ENCODE results near the gene LRRC8D.

Gene LRRC8D

GRCh38 chr1:89779151-89779940 is 41.5 kb upstream of the LRRC8D start:
- H3K27me3 ChIP-seq (ENCODE audit: insufficient read depth, low read length, poor library complexity, severe bottlenecking), result no peaks in the 10 kb centered on the region
- H3K4me3 ChIP-seq (ENCODE audit: low read length, poor library complexity, severe bottlenecking), result no peak overlapping the region
- H3K36me3 ChIP-seq (ENCODE audit: insufficient read depth, low read length), result no peaks in the 10 kb centered on the region
- H3K4me2 ChIP-seq (ENCODE audit: low read depth, low read length, poor library complexity, severe bottlenecking), result no peak overlapping the region
- H3K9me2 ChIP-seq (replicated peaks; ENCODE audit: low read depth, low read length), result no peaks in the 10 kb centered on the region
- no peaks in the 10 kb centered on the region for H3F3A ChIP-seq (ENCODE audit: low read depth)
- H4K20me1 ChIP-seq (ENCODE audit: insufficient read depth, low read length, poor library complexity, severe bottlenecking), result no peaks in the 10 kb centered on the region
- H3K79me2 ChIP-seq (ENCODE audit: insufficient read depth, low read length), result no peaks in the 10 kb centered on the region
- TF ChIP-seq EZH2phosphoT487 (IDR thresholded peaks at IDR 0.05; ENCODE audit: borderline replicate concordance) (no peak), CTCF (conservative IDR thresholded peaks at IDR 0.05; ENCODE audit: low read length) (no peak)
- H3K9ac ChIP-seq (ENCODE audit: low read depth, low read length, poor library complexity, severe bottlenecking), result no peak overlapping the region
- no peaks in the 10 kb centered on the region for H3K9me3 ChIP-seq (ENCODE audit: insufficient read depth, low read depth, low read length)
- no peak overlapping the region for H2AFZ ChIP-seq (ENCODE audit: low read length)
- peaks cover 33% of the 10 kb centered on the region for H3K4me1 ChIP-seq (ENCODE audit: insufficient read depth, low read length, poor library complexity, severe bottlenecking)

GRCh38 chr1:89780721-89781120 is 40.1 kb upstream of the LRRC8D start:
- H3K27me3 ChIP-seq (ENCODE audit: insufficient read depth, low read length, poor library complexity, severe bottlenecking), result no peaks in the 10 kb centered on the region
- H3K9ac ChIP-seq (ENCODE audit: low read depth, low read length, poor library complexity, severe bottlenecking), result no peak overlapping the region
- no peaks in the 10 kb centered on the region for H3F3A ChIP-seq (ENCODE audit: low read depth)
- H2AFZ ChIP-seq (ENCODE audit: low read length), result no peak overlapping the region
- TF ChIP-seq EZH2phosphoT487 (IDR thresholded peaks at IDR 0.05; ENCODE audit: borderline replicate concordance) (no peak), CTCF (conservative IDR thresholded peaks at IDR 0.05; ENCODE audit: low read length) (peak; percentile 76)
- H4K20me1 ChIP-seq (ENCODE audit: insufficient read depth, low read length, poor library complexity, severe bottlenecking), result no peaks in the 10 kb centered on the region
- no peaks in the 10 kb centered on the region for H3K36me3 ChIP-seq (ENCODE audit: insufficient read depth, low read length)
- no peaks in the 10 kb centered on the region for H3K9me2 ChIP-seq (replicated peaks; ENCODE audit: low read depth, low read length)
- H3K9me3 ChIP-seq (ENCODE audit: insufficient read depth, low read depth, low read length), result no peaks in the 10 kb centered on the region
- H3K4me2 ChIP-seq (ENCODE audit: low read depth, low read length, poor library complexity, severe bottlenecking), result no peak overlapping the region
- no peak overlapping the region for H3K4me3 ChIP-seq (ENCODE audit: low read length, poor library complexity, severe bottlenecking)
- H3K4me1 ChIP-seq (ENCODE audit: insufficient read depth, low read length, poor library complexity, severe bottlenecking), result peaks cover 33% of the 10 kb centered on the region
- H3K79me2 ChIP-seq (ENCODE audit: insufficient read depth, low read length), result no peaks in the 10 kb centered on the region

- no peaks in the 10 kb centered on the region for H3K79me2 ChIP-seq (ENCODE audit: insufficient read depth, low read length)
- peak overlapping the region; percentile 49 for H3K4me3 ChIP-seq (ENCODE audit: low read length, poor library complexity, severe bottlenecking)
- H3K9me2 ChIP-seq (replicated peaks; ENCODE audit: low read depth, low read length), result no peaks in the 10 kb centered on the region
- H4K20me1 ChIP-seq (ENCODE audit: insufficient read depth, low read length, poor library complexity, severe bottlenecking), result no peaks in the 10 kb centered on the region
- H3K9ac ChIP-seq (ENCODE audit: low read depth, low read length, poor library complexity, severe bottlenecking), result no peak overlapping the region
- TF ChIP-seq CTCF (conservative IDR thresholded peaks at IDR 0.05; ENCODE audit: low read length) (no peak), EZH2phosphoT487 (IDR thresholded peaks at IDR 0.05; ENCODE audit: borderline replicate concordance) (no peak)
- no peaks in the 10 kb centered on the region for H3K27me3 ChIP-seq (ENCODE audit: insufficient read depth, low read length, poor library complexity, severe bottlenecking)
- H2AFZ ChIP-seq (ENCODE audit: low read length), result peak overlapping the region; percentile 77
- H3K9me3 ChIP-seq (ENCODE audit: insufficient read depth, low read depth, low read length), result no peaks in the 10 kb centered on the region
- H3K4me1 ChIP-seq (ENCODE audit: insufficient read depth, low read length, poor library complexity, severe bottlenecking), result peaks cover 30% of the 10 kb centered on the region
- H3F3A ChIP-seq (ENCODE audit: low read depth), result no peaks in the 10 kb centered on the region
- no peaks in the 10 kb centered on the region for H3K36me3 ChIP-seq (ENCODE audit: insufficient read depth, low read length)
- H3K4me2 ChIP-seq (ENCODE audit: low read depth, low read length, poor library complexity, severe bottlenecking), result peak overlapping the region; percentile 62
Measured at GRCh38 chr1:89781494-89782126, 39.2 kb upstream of the LRRC8D start.
